ENCODE results near the gene EFCAB7.

GRCh38 chr1:63545780-63546179, 22.5 kb downstream of the EFCAB7 start:
- no peak for TF ChIP-seq CTCF (IDR thresholded peaks at IDR 0.05)
- TF ChIP-seq EZH2 (IDR thresholded peaks at IDR 0.05): no peak
- TF ChIP-seq EZH2phosphoT487 (IDR thresholded peaks at IDR 0.05): no peak
